Parathyroid adenoma (tissue), 2 donors: Measurements from ENCODE around the gene ACOX3.

Experiments
- H2AFZ ChIP-seq: fragments of 300-600 bp; sonication (generic); one replicate; pipeline ENCODE4 v1.7.0; 2017; ENCODE audit warnings: antibody characterized with exemption, mild to moderate bottlenecking
- H3K27ac ChIP-seq: fragments of 300-600 bp; sonication (generic); one replicate; pipeline ENCODE4 v1.7.0; 2017
- H3K27me3 ChIP-seq: fragments of 300-600 bp; sonication (generic); one replicate; pipeline ENCODE4 v1.7.0; 2017; ENCODE audit warnings: low read length; ENCODE audit not compliant: control insufficient read depth, insufficient read depth
- H3K36me3 ChIP-seq: fragments of 300-600 bp; sonication (generic); one replicate; pipeline ENCODE4 v1.7.0; 2017; ENCODE audit warnings: low read length; ENCODE audit not compliant: control insufficient read depth, insufficient read depth
- H3K4me1 ChIP-seq: fragments of 300-600 bp; sonication (generic); one replicate; pipeline ENCODE4 v1.7.0; 2017; ENCODE audit warnings: control low read depth
- H3K4me2 ChIP-seq: fragments of 300-600 bp; sonication (generic); one replicate; pipeline ENCODE4 v1.7.0; 2017; ENCODE audit warnings: low read length
- H3K4me3 ChIP-seq: fragments of 300-600 bp; sonication (generic); one replicate; pipeline ENCODE4 v1.7.0; 2017; ENCODE audit warnings: low read depth, low read length
- H3K79me2 ChIP-seq: fragments of 300-600 bp; sonication (generic); one replicate; pipeline ENCODE4 v1.7.0; 2017; ENCODE audit warnings: control low read depth
- H3K9ac ChIP-seq: fragments of 300-600 bp; sonication (generic); one replicate; pipeline ENCODE4 v1.7.0; 2017; ENCODE audit warnings: mild to moderate bottlenecking
- H3K9me3 ChIP-seq: fragments of 300-600 bp; sonication (generic); one replicate; pipeline ENCODE4 v1.7.0; 2017; ENCODE audit warnings: low read length; ENCODE audit not compliant: control insufficient read depth
- CTCF ChIP-seq: fragments of 300-600 bp; sonication (generic); IDR thresholded peaks from one replicate; pipeline ENCODE4 v1.7.0; 2017; ENCODE audit warnings: antibody characterized with exemption, mild to moderate bottlenecking
- donor health status: primary hyperparathyroidism.

The ACOX3 gene

GRCh38 chr4:8328456-8328855 lies 112.1 kb downstream of the ACOX3 start:
- TF ChIP-seq CTCF: no peak

DNA sequence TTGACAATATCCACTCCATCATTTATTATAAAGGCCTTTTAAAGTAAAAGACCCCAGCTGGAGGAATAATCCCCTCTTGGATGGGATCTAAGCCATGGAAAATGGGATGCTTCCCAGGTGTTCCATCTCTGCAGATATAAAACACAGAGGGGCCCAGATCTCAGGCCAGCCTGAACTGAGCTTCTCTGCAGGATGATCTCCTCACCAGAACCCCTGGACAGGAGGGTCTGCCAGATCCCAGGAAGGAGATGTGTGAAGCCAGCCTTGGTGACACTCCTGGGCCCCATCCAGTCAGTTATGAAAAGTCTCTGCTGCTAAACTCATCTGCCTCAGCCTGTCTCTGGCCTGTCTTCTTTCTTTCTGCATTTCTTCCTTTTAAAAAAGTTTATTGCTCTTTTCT lies 114.3 kb downstream of the ACOX3 start:
- H3K9ac ChIP-seq: no peak overlapping the region
- no peaks in the 10 kb centered on the region for H3K36me3 ChIP-seq
- H3K27me3 ChIP-seq: no peaks in the 10 kb centered on the region
- no peak for TF ChIP-seq CTCF
- H2AFZ ChIP-seq: no peak overlapping the region
- no peak overlapping the region for H3K27ac ChIP-seq
- no peak overlapping the region for H3K4me3 ChIP-seq
- no peaks in the 10 kb centered on the region for H3K79me2 ChIP-seq
- H3K4me2 ChIP-seq: no peak overlapping the region
- H3K4me1 ChIP-seq: no peaks in the 10 kb centered on the region
- H3K9me3 ChIP-seq: no peaks in the 10 kb centered on the region

More at GRCh38 chr4:8328456-8328855, 112.1 kb downstream of the ACOX3 start:
- Histone ChIP-seq H3K79me2 (no peaks in the 10 kb centered on the region), H2AFZ (no peak overlapping the region), H3K36me3 (no peaks in the 10 kb centered on the region), H3K4me2 (no peak overlapping the region), H3K27ac (no peak overlapping the region), H3K9ac (no peak overlapping the region), H3K4me3 (no peak overlapping the region), H3K9me3 (no peaks in the 10 kb centered on the region), H3K4me1 (no peaks in the 10 kb centered on the region), H3K27me3 (no peaks in the 10 kb centered on the region)

DNA sequence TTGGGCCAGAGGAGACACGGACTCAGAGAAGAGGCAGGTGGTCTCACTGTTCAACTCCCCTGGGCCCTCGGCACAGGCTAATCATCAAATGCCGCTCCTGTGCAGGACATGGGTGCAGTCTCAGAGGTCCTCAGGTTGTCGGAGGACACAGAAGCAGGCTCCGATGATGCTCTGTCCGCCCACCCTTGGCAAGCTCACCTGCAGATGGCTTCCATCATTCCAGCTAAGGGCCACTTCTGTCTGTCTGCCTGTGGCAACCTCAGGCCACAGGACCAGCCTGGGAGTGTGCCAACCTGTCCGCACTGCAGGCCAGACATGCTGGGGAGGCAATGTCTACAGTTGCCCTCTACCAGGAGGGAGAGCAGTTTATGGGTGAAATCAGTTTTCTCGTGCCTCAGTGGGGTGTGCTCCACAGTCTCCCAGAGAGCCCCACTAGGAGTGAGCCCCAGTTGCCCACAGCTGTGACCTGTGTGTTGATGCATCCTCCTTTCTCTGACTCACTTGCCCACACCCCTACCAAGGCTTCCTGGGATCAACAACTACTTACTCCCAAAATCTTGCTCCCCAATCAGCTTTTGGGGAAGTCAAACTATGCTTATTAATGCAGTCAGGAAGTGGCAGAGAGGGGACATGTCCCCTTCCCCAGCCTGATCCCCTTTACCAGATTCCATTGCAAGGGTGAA lies 115.1 kb downstream of the ACOX3 start:
- Histone ChIP-seq H3K4me3 (no peak overlapping the region), H3K4me2 (no peak overlapping the region), H3K27me3 (no peaks in the 10 kb centered on the region), H3K4me1 (peaks cover under 1% of the 10 kb centered on the region), H3K36me3 (no peaks in the 10 kb centered on the region), H3K9ac (no peak overlapping the region), H2AFZ (no peak overlapping the region), H3K9me3 (no peaks in the 10 kb centered on the region), H3K79me2 (no peaks in the 10 kb centered on the region), H3K27ac (no peak overlapping the region)
- TF ChIP-seq CTCF: no peak

GRCh38 chr4:8324640-8325239 lies 115.8 kb downstream of the ACOX3 start:
- Histone ChIP-seq H3K27ac (no peak overlapping the region), H3K9me3 (no peaks in the 10 kb centered on the region), H2AFZ (no peak overlapping the region), H3K36me3 (no peaks in the 10 kb centered on the region), H3K4me2 (no peak overlapping the region), H3K4me1 (peaks cover 4% of the 10 kb centered on the region), H3K79me2 (no peaks in the 10 kb centered on the region), H3K4me3 (no peak overlapping the region), H3K9ac (no peak overlapping the region), H3K27me3 (no peaks in the 10 kb centered on the region)
- TF ChIP-seq CTCF: no peak
